ENCODE data around the gene ZSWIM6.

The ZSWIM6 gene

DNA sequence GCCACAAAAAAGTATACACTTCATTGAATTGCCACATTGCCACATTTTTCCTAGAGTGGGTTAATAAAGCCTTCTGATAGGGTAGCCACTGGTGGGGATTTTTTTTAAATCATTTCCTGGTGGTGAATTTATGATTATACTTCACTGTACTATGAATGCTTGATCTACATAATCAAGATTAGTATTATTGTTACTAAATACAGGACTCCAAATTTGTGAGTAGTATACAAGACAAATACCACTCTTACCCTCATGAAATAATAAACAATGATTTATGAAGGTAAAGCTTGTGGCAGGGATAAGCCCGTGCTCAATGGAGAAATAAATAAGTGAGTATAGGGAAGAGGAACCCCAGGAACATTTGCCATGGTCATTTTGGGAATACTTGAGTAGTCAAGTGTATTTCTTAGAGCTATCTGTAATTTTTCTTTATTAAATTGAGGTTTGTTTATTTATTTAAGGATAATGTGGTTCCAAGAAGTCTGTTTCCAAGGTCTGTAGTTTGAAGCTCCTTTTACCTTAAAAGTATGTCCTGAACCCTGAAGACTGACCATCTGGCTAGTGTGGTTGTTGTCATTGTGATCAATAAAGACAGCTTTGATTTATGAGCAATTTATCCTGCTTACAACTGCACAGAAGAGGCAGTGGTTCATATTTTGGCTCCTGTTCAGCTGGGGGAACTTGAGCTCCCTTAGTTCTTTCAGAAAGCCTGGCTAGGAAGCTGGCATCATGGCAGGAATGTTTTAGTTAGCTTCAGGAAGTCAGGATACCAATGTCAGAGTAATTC is 118.6 kb downstream of the ZSWIM6 start:
- DNase-seq, result no peak

DNA sequence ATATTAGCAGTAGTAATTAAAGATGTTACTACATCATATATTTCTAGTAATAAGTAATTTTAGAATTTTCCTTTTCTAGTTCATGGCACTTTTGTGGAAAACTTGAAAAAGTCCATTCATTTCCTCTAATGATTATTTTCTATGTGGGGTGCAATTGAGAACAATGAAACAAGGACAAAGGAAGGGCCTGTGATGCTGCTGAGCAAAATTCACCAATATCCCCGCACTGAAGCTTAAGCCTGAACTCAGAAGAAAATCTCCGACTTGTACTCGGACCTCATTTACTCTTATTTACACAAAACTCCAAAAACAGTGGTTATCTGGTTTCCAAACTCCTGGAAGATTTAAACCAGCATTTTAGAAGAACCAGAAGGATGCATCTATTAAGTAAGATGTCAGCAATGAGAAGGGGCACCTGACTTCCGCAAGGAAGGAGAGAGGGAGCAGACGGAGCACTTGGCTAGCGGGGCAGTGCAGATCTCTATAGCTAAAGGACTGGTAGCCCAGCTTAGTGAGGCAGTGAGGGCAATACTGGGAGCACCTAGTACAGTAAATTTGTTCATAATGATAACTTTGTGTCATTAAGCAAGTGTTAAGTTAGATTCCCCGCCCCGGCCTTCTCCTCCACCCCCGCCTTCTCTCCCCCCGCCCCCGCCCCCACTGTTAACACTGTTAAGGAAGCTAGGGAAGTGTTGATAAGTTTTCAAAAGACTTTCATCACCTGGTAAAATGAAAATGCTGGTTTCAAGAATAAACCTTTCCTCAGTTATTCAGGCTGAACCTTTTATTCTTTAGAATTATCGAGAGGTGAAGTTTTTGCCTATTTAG is 123.3 kb downstream of the ZSWIM6 start:
- DNase-seq, result no peak

DNA sequence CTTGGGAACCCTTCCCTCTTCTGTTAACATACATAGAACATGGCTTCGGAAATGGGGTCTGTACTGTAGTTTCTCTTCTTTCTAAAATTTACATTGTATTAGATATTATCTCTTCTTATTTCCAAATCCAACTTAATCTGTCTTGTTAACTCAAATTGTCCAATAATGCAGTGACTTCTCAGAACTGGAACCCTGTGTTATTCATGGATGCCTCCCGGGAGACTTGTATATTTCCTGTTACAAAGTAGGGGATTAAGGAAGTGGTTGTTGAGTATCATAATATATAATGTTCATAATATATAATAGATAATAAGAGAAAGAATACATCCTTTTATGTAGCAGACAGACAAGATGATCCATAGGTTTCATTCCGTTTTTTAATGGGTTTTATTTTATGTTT is 128.4 kb downstream of the ZSWIM6 start:
- DNase-seq, result no peak

DNA sequence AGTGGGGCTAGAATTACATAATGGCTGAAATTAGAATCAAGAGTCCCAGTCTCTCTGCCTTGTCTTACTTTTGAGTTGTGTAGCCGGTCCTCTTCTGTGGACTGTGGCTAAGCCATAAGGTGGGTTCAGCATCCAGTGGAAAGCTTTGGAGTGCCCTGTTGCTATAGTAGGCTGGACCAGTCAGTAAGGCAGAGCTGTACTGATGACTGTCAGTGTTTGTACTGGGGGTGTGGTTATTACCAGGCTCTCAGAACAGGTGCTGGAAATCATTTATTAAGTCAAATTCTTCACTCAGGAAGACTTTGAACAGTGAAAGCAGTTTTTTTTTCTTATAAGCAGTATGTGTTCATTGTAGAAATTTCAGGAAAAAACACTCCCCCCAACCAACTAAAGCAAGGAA is 129.4 kb downstream of the ZSWIM6 start:
- DNase-seq, result no peak

DNA sequence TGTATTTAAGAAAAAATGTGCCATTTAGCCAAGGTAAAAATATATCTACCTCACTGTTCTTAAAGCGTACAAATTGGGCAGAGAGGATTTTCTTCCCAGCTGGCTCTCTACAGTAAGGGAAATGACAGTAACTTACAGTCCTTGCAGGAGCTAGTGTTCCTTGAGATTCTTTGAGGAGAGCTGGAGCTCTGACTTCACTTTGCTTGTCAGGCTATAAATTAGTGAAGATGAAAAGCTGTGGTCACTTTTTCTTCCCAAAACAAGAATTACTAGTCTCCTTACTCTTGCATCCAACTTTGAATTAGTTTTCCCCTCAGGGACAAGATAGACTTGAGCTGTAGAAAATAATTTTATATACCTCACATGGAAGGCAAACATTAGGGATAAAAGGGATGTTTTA is 129.9 kb downstream of the ZSWIM6 start:
- no peak for DNase-seq

DNA sequence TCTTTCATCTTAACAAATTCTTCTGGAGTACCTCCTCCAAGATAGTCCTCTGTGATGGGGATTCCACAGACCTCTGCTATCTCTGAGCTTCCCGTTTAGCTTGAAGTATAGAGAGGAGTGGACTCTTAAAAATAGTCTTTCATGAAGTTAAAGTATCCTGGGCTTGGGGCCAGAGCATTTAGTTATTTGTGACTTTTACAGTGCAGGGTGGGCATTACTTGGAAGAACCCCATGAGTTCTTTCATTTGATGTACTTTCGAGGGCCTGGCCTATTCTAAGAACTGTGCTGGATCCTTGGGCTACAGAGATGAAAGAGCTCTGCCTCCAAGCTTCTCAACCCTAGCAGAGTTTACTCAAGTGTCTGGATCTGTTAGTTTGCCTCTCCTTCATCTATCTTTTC is 131.5 kb downstream of the ZSWIM6 start:
- no peak for DNase-seq

DNA sequence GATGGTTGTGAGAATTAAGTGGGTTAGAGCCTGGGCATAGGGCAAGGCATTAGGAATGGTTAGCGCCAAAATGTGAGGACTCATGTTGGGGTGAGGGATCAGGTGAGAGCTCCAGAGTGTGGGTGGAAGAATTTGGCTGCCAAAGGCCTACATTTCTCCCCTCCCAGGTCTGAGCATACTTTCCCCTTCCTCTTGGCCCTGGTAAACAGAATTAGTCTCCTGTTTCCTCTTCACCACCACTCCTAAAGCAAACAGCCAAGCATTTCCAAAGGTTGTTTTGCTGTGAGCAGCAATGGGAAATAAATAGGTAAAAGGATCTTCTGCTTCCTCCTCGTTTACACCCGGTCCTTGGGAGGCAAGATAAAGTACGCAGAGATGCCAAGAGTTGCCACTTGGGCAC is 132.5 kb downstream of the ZSWIM6 start:
- no peak for DNase-seq

DNA sequence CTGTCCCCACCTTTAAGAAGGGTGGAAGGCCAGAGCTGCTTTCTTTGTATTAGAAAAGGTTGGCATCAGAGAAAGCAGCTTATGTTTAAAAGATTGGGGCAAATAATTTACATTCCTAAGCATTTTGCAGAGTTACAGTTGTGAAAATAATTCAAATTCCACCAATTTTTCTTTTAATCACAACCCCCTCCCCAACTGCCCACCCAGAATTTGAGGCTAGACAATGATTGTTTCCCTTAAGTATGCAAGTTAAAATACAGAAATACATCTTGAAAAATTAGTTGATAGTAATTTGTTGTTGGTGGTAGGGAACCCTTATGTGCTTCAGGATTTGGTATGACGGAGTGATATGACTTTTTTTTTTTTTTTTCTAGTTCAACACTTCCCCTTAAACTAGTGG is 133.0 kb downstream of the ZSWIM6 start:
- no peak for DNase-seq

DNA sequence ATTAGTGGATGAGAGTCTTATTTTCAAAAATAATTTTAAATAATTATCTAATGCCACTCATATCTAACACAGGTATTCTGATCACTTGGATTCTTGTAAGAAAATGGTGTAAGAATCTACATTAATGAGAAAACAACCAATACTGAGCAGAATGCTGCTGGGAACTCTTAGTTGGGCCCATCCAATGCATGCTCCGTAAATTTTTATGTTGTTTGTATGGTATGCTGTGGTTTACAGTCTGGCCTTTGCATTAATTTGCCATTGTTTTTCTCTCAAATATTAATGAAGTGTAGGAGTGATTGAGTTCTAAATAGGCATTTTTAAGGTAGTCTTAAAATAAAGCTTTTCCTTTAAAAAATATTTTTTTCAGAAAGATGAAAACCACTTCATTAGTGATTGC is 133.4 kb downstream of the ZSWIM6 start:
- DNase-seq, result no peak

DNA sequence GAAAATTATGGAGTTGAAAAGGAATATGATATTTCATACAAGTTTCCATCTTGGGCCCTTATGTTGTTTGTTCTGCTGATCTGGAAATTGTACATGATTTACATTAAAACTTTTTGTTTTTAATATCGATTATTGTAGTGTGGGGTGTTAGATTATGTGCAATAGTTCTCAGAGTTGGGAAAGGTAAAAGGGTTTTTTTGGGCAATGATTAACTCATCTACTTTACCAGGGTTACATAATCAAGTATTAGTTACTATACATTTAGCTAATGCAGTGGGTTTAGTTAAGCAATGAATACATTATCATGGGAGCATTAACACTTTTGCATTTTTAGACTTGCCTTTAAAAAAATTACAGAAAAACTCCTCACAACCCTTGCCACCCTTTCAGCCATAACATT is 134.0 kb downstream of the ZSWIM6 start:
- DNase-seq, result no peak

DNA sequence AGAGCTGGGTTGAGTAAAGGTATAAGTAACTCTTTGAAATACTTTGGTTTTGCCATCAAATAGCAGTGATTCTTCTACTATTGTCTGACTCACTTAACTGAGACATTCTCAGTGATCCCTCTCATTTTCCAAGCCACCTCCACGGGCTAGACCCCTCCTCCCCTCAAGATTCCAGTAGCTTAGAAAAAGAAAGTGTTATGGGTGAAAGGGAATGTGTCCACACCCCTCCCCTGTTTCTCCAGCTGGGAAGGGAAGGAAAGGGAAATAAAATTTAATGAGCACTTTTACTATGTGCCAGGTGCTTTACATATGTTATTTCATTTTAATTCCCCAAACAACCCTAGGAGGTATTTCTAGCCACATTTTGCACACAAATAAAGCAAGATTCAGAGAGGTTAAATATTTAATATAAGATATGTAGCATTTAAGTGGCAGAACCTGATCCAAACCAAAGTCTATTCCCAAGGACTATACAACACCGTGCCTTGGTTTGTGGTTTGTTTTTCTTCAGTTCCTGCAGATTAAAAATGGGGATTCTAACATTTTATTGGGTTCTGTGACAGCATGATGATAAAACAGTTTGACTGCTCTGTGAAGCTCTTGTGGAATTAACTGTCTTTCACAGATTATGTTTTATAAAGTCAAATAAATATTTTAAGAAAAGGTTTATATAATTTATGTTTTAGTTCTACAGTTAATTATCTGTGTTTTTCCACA is 135.9 kb downstream of the ZSWIM6 start:
- DNase-seq, result no peak

DNA sequence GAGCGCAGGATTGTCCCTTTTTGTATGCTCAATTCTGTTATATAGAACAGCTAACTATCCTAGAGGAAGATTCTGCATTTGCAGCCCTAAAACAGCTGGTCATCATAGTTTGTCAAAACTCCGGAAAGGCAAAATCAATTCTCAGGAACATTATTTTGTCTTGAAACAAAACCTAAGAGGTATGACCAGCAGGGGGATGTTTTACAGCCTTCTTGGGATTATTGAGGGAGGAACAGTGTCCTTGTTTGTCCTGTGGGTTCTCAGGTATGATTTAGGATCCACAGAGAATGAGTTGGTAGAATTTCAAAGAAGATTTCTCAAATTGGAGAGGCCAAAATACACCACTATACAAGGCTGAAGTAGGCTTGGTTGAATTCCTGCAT is 136.4 kb downstream of the ZSWIM6 start:
- no peak for DNase-seq

DNA sequence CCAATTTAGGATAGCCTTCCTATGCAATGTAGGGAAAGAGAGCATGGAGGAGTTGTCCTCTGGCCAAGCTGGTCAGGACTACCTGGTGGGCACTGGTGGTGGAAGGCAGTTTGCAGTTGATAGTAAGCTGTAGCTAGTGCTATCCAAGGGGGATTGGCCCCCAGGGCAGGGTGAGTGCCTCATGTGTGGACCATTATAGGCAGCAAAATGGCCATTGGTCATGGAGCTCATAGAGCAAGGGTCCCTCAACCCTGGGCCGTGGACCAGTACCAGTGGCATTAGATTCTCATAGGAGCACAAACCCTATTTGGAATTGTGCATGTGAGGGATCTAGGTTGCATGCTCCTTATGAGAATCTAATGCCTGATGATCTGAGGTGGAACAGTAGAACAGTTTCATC is 139.3 kb downstream of the ZSWIM6 start:
- no peak for DNase-seq

DNA sequence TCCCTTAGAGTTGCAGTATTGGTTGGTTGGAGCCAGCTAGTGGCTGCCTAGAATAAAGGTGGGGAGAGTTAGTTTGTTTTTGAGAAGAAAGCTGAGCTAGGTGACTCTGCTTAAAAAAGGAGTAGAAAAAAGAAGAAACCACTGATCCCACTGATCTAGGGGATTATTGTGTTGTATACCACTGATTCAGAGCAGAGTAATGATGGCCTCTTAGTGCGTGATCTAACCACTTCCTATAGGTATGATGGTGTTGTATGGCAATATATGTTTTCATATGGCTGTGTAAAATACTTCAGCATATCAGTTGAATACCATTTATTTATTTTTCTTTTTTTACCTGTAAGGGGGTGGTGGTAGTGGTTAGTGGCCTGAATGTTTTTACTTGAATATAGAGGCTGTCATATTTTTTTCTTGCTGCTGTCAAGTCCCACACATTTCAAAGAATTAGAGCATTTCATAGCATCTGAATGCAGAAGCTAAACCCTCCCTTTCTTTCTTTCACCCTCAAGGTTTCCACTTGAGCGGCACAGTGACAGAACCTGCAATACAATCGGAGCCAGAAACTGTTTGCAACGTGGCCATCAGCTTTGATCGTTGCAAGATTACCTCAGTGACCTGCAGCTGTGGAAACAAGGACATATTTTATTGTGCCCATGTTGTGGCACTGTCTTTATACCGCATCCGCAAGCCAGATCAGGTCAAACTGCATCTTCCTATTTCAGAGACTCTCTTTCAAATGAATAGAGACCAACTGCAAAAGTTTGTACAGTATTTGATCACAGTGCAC is 140.3 kb downstream of the ZSWIM6 start:
- DNase-seq, result no peak

DNA sequence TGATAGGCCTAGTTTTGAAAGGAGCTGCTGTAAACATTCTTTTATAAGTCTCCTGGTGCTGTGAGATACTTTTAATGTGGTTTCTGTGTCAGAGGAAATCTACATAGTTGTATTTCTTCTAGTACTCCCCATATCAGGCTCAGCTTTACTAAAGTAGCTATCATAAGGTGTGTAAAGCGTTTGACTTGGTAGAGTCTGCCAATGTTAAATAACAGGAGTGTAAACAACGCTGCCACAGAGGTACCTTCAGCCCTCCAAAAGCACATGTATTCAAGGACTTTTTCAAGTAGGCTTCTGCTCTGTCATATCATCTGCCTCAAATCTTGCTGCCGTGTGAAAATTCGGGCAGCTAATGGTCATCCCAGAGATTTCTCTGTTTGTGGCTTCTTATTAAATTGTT is 142.7 kb downstream of the ZSWIM6 start:
- no peak for DNase-seq

DNA sequence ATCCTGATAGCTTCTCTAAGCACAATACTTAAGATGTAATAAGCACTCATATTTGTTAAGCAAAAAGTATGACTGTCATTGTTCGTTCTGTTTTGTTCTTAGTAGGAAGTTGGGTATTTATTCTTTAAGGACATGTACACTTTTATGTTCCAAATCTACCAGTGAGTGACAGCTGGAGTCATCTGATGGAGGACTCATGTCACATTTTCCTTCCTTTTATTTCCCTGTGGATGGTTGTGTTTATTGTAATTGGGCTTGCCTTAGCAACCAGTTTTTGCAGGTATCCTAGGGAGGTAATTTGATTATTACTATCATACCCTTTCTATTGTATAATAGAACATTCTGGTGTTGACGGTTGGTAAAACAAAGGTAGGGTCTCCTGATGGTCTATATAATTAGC is 145.7 kb downstream of the ZSWIM6 start:
- no peak for DNase-seq

DNA sequence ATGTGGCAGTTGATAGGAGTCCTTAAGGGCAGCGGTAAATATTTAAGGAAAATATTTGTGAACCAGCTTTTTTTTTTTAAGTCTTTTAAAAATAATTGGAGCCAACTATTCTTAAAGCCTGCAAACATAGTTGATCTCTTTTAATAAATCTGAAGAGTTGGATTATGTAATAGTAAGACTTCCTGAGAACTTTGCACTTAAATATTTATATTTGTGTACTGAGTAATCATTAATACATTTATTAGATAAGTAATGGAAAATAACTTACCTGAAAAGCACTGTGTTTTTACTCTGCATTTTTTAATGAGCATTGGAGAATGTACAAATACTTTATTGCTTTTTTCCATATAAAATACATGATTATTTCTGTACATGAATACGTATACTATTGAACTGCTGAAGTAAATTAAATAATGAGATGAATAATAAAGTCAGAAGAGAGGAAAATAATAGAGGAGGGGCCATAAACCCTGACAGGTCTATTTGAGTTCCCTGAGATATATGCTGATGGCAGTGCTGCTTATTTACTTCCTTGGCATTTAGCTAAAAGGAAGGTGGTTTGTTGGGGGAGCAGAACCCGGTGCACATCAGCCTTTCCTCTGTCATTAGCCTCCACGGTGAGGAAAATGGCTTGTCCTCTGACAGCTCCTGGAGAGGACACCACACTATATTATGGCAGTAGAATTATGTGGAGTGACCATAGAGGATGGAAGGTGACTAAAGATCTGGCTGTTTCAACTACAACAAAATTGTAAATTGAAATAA is 148.0 kb downstream of the ZSWIM6 start:
- no peak for DNase-seq

DNA sequence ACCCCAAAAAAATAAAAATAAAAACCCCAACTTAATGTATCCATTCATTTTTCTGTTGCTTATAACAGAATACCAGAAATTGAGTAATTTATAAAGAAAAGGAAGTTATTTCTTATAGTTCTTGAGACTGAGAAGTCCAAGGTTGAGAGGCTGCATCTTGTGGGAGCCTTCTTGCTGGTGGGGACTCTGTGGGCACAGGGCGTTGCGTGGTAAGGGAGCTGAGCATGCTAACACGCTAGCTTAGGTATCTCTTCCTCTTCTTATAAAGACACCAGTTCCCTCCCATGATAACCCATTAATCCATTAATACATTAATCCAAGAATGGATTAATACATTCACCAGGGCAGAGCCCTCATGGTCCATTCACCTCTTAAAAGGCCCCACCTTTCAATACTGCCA is 150.9 kb downstream of the ZSWIM6 start:
- DNase-seq, result no peak

DNA sequence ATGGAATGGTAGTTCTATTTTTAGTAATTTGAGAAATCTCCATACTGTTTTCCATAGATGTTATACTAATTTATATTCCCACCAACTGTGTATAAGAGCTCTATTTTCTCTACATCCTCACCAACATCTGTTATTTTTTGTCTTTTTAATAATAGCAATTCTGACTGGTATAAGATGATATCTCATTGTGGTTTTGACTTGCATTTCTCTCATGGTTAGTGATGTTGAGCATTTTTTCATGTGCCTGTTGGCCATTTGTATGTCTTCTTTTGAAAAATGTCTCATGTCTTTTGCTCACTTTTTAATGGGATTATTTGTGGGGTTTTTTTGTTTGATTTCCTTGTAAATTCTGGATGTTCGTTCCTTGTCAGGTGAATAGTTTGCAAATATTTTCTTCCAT is 154.4 kb downstream of the ZSWIM6 start:
- DNase-seq, result no peak

DNA sequence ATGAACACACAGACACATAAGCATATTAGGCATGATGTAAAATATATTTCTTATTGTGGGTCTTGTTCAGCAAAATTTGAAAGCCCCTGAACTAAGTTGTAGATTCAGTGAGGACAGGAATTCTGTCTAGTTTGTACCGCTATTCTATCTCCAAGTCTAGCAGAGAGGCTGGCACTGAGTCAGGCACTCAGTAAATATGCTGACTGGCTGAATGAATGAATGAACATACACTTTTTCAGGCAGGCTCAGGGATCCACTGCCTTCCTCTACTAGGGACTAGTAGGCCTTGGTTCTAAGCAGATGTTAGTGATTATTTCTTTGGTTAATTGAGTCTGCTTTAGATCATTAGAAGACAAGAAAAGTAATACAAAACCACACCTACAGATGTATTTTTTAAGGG is 157.5 kb downstream of the ZSWIM6 start:
- DNase-seq, result no peak

DNA sequence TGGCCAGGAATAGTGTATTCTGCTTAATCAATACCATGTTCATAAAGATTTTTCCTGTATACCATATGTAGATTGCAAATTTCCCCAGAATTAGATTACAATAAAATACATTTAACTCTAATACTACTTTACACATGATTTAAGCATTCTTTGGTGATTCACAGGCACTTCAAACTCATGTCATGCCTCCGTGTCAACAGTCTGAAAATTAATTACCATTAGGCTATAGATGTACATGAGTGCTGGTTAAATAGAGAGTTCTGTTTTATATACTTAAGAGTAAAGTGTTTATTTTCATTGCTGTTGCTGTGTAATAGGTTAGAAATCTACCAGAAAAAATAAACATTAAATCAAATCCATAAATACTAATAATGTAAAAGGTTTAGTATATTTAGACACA is 159.8 kb downstream of the ZSWIM6 start:
- no peak for DNase-seq

DNA sequence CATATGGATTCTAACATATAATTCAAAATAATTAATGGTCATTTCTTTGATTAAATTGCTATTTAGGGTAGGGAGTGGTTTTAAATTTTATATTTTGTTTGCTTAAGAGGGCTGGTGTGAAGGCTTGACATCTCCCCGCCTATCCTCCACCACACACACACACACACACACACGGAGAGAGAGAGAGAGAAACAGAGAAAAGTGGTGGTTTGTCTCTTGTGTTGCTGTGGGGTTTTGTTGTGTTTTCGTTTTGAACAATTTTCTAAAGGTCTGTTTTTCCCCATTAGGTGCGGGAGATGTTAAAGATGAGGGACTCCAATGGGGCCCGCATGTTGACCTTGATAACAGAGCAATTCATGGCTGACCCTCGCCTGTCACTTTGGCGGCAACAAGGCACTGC is 161.9 kb downstream of the ZSWIM6 start:
- no peak for DNase-seq

Data from stimulated activated CD4-positive, alpha-beta T cell treated with anti-CD3 and anti-CD28 coated beads, Interleukin-4, amount 100 ng/mL, for 24 hours (primary cell).